ENCODE results near the gene DIPK1A.

DNA sequence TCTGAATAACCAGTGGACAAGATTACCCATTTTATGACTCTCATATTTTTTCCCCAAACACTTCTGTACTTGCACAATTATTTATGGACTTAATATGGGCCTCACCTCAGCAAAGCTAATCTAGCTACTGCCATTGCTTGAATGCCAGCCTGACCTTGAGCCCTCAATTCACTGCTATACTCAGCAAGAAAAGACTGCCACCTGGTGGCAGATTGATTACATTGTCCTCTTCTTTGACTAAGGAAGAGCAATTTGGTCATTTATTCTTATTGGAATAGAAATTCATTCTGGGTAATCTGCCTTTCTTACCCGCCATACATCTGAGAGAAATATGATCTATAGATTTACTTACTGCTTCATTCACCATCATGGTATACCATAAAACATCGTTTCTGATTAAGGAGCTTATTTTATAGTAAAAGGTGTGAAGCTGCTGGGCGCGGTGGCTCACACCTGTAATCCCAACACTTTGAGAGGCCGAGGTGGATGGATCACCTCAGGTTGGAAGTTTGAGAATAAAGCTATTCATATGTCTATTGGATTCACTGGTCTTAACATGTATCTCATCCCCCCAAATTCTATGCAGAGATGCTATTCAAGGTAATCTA lies 32.9 kb upstream of the DIPK1A start:
- TF ChIP-seq EZH2 (IDR thresholded peaks at IDR 0.05; ENCODE audit: insufficient read depth, poor library complexity, severe bottlenecking) (no peak), EZH2phosphoT487 (IDR thresholded peaks at IDR 0.05; ENCODE audit: insufficient read depth, low read depth) (no peak)
